ENCODE data around the gene P3H1. TPM values are rescaled to one million over a fixed set of nuclear protein-coding genes. Genes with fewer than 3 reads are reported as not detected.

P3H1 gene
- total RNA-seq, 1 experiment from 2014 or later: 32.9 TPM

DNA sequence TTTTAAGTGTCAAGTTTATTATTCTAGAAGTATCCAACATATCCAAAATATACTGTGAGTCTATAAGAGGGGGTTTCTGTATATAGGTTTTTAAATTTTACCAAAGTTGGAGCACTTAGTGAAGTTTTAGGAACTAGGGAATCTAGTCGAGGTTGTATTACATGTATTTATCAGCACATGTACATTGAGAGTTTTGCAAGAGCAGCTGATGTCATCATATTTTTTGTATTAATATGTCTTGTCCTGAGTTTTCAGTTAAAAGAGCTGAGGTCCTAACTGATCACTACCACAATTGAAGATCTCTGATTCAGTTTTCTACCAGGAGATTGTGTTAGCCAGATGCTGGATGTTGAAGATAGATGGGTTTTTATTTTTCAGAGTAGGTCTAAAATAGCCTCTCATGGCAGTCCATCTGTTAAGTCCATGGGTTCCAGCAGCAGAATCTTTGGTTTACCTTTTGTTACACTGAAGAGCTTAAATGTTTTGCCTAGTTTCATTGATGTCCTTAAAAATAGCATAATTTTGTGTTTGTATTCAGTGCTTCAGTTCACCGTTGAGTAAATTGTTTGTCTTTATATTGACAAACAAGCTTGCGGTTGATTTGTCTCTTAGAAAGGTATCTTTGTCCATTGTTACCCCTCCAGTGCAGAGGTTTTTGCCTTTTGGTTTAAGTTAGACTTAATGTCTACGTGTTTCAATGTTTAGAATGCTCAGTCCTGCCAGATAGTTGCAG lies 68.6 kb downstream of the P3H1 start:
- Histone ChIP-seq H3K9ac (ENCODE audit: low read length) (no peak overlapping the region), H3K36me3 (ENCODE audit: control insufficient read depth in 1 of 2, insufficient read depth in 2 of 2, low read length in 2 of 2) (peaks cover 66 to 94% of the 10 kb centered on the region in 2 experiments), H3K9me3 (ENCODE audit: control insufficient read depth in 1 of 2, insufficient read depth in 1 of 2, low read depth in 1 of 2, low read length in 2 of 2) (no peaks in the 10 kb centered on the region), H3K4me3 (replicated peaks in 1 of 2; ENCODE audit: low read depth in 1 of 2, low read length in 2 of 2) (no peak overlapping the region), H3K4me2 (ENCODE audit: low read length) (no peak overlapping the region), H3K27me3 (ENCODE audit: insufficient read depth, low read length) (no peaks in the 10 kb centered on the region), H4K20me1 (ENCODE audit: insufficient read depth) (peaks cover 85% of the 10 kb centered on the region; the same call in 1 of the 2 replicates), H3K4me1 (ENCODE audit: control insufficient read depth in 1 of 2, insufficient read depth in 2 of 2, low read length in 2 of 2) (no peaks in the 10 kb centered on the region), H3K9me2 (ENCODE audit: insufficient read depth) (no peaks in the 10 kb centered on the region), H3K27ac (ENCODE audit: low read depth, low read length) (no peak overlapping the region), H3K79me2 (ENCODE audit: insufficient read depth, low read length) (peaks cover 98% of the 10 kb centered on the region), H2AFZ (ENCODE audit: low read depth, low read length, poor library complexity, severe bottlenecking) (no peak overlapping the region)
- intact Hi-C loops (cut with micrococcal nuclease): no loop called here
- TF ChIP-seq CTCF (IDR thresholded peaks at IDR 0.05 in 2 of 3, conservative IDR thresholded peaks at IDR 0.05 in 1 of 3; ENCODE audit: borderline replicate concordance in 1 of 3, insufficient read depth in 1 of 3, low read depth in 2 of 3, low read length in 2 of 3) (no peak), EZH2phosphoT487 (IDR thresholded peaks at IDR 0.05; ENCODE audit: borderline replicate concordance) (no peak), EZH2 (IDR thresholded peaks at IDR 0.05) (no peak), SRF (IDR thresholded peaks at IDR 0.05; ENCODE audit: low read depth) (no peak), ZNF274 (IDR thresholded peaks at IDR 0.05; ENCODE audit: low read depth, low read length) (no peak), EGR1 (IDR thresholded peaks at IDR 0.05; ENCODE audit: low read depth) (no peak), ATF3 (IDR thresholded peaks at IDR 0.05) (no peak), RAD21 (IDR thresholded peaks at IDR 0.05; ENCODE audit: low read depth) (no peak), POLR2AphosphoS5 (IDR thresholded peaks at IDR 0.05; ENCODE audit: low read depth, low read length) (no peak), ZFX (IDR thresholded peaks at IDR 0.05) (no peak), POLR2A (IDR thresholded peaks at IDR 0.05; ENCODE audit: borderline replicate concordance, extremely low read depth, insufficient read depth, insufficient read length) (no peak), YY1 (IDR thresholded peaks at IDR 0.05; ENCODE audit: extremely low read depth, insufficient replicate concordance, low read depth, low read length) (no peak), FOSL1 (IDR thresholded peaks at IDR 0.05; ENCODE audit: low read depth) (no peak), CBX3 (IDR thresholded peaks at IDR 0.05; ENCODE audit: low read depth) (no peak), MAX (IDR thresholded peaks at IDR 0.05) (no peak)
- TF ChIP-seq, protein P1, sequence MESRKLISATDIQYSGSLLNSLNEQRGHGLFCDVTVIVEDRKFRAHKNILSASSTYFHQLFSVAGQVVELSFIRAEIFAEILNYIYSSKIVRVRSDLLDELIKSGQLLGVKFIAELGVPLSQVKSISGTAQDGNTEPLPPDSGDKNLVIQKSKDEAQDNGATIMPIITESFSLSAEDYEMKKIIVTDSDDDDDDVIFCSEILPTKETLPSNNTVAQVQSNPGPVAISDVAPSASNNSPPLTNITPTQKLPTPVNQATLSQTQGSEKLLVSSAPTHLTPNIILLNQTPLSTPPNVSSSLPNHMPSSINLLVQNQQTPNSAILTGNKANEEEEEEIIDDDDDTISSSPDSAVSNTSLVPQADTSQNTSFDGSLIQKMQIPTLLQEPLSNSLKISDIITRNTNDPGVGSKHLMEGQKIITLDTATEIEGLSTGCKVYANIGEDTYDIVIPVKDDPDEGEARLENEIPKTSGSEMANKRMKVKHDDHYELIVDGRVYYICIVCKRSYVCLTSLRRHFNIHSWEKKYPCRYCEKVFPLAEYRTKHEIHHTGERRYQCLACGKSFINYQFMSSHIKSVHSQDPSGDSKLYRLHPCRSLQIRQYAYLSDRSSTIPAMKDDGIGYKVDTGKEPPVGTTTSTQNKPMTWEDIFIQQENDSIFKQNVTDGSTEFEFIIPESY (IDR thresholded peaks at IDR 0.05; ENCODE audit: extremely low read depth, insufficient replicate concordance, low read length): no peak
- CTCF ChIA-PET: no interaction called here
- POLR2A ChIA-PET: no interaction called here
- BruUV-seq (replicated peaks): no TSS peak
- RAD21 ChIA-PET (ENCODE audit: low non-redundant PET in 1 of 2, low total read pairs in 2 of 2, uncharacterized antibody in 2 of 2, unreplicated experiment in 2 of 2): no interaction called here
- no peak for ATAC-seq
- DNase-seq (ENCODE audit: low read depth, low spot score): no peak

Measured in HCT116 (cell line).